BLaER1 (cell line): Measurements from ENCODE around the gene DDX42.
"Not testable (repeated sequence)": the region's sequence is repeated elsewhere in the genome, so short reads cannot be mapped to it uniquely, and the experiment has no call there.

Experiments
- H3K27ac ChIP-seq: shearing (Covaris generic); formaldehyde crosslinking; 2 replicates; pipeline ENCODE4 v1.8.1; 2022
- H3K27me3 ChIP-seq: shearing (Covaris generic); formaldehyde crosslinking; 2 replicates; pipeline ENCODE4 v1.8.1; 2022
- H3K36me3 ChIP-seq: shearing (Covaris generic); formaldehyde crosslinking; 2 replicates; pipeline ENCODE4 v1.8.1; 2022
- H3K4me1 ChIP-seq: shearing (Covaris generic); formaldehyde crosslinking; 2 replicates; pipeline ENCODE4 v1.8.1; 2022
- H3K4me2 ChIP-seq: shearing (Covaris generic); formaldehyde crosslinking; 2 replicates; pipeline ENCODE4 v1.8.1; 2022
- H3K4me3 ChIP-seq: shearing (Covaris generic); formaldehyde crosslinking; 2 replicates; pipeline ENCODE4 v1.8.1; 2022
- H3K9ac ChIP-seq: shearing (Covaris generic); formaldehyde crosslinking; 2 replicates; pipeline ENCODE4 v1.8.1; 2022
- H3K9me3 ChIP-seq: shearing (Covaris generic); formaldehyde crosslinking; 2 replicates; pipeline ENCODE4 v1.8.1; 2022
- H4K20me1 ChIP-seq: shearing (Covaris generic); formaldehyde crosslinking; 2 replicates; pipeline ENCODE4 v1.8.1; 2022
- Cebpa-rat ChIP-seq: shearing (Covaris generic); IDR thresholded peaks from 2 replicates; pipeline ENCODE4 v1.8.1; 2022

Gene DDX42

DNA sequence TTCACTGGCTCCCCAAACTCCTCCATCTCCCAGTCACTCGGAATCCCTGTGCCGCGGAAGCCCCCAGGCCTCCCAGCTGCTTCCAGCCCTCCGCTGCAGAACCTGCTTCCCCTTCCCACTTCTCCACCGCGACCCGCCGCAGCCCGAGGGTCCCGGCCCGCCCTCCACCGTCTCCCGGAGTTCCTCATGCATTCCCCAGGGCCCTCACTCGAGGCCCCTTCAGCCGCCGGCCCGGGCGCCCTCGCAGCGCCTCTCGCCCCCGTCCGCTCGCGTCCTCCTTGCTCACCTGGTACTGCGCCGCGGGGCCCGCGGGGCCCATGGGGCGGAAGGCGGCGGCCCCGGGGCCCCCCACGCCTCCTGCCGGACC, 68.2 kb downstream of the DDX42 start:
- H3K27me3 ChIP-seq = no peaks in the 10 kb centered on the region
- peak overlapping the region; percentile 98 for H3K4me2 ChIP-seq
- H3K4me1 ChIP-seq = peaks cover 64% of the 10 kb centered on the region
- peak overlapping the region; percentile 99 for H3K27ac ChIP-seq
- H3K9ac ChIP-seq = peak overlapping the region; percentile 98
- no peaks in the 10 kb centered on the region for H3K9me3 ChIP-seq
- peaks cover 49% of the 10 kb centered on the region for H4K20me1 ChIP-seq
- H3K36me3 ChIP-seq = peaks cover 13% of the 10 kb centered on the region
- peak overlapping the region; percentile 97 for H3K4me3 ChIP-seq
- no peak for TF ChIP-seq Cebpa-rat

DNA sequence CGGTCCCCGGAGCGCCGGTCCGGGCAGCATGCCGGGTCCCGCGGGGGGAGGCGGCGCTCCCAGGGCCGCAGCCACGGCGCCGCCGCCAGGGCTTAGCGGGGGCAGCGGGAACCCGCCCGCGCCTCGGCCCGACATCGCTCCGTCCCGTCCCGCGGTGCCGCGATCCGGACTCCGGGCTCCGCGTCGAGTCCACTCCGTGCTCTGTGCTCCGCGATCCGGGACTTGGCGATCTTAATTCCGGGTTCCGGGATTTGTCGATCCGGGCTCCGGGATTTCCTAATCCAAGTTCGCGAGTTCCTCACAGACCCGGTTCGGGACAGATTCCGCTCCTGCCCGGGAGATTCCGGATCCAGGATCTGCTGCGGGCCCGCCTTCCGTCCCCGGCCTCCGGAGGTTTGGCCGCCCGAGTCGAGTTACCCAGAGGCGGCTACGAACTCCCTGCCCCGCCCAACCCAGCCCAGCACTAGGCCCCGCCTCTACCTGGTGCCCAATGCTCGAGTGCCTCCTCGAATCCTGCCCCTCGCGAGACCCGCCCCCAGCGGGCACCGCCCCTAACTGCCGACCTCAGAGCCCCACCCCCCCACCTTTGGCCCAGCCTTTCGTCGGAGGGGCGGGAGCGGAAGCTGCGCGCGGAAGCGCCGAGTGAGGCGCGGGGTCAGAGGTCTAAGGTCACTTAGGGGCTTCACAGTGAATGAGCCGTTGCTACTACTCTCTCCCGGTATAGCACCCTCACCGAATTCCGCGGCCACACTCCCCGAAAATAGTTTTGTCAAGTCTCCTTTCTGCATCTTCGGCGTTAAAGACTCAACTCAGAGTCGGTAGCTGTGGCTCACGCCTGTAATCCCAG, 68.8 kb downstream of the DDX42 start, which contains the start of gene SMARCD2:
SMARCD2 (minus strand) TSS at position 146 of the 847 bp plus-strand sequence; CDS start at position 135, 11 bp downstream.
- Histone ChIP-seq H3K4me2 (peak within 1 kb of the TSS; percentile 98), H3K27ac (peak within 1 kb of the TSS; percentile 99), H3K9me3 (peaks cover under 1% of the 10 kb centered on the region), H3K9ac (peak within 1 kb of the TSS; percentile 98), H3K36me3 (peaks cover 7% of the 10 kb centered on the region), H3K4me1 (peaks cover 58% of the 10 kb centered on the region), H3K27me3 (no peaks in the 10 kb centered on the region), H4K20me1 (peaks cover 43% of the 10 kb centered on the region), H3K4me3 (peak within 1 kb of the TSS; percentile 97)
- TF ChIP-seq Cebpa-rat = no peak

DNA sequence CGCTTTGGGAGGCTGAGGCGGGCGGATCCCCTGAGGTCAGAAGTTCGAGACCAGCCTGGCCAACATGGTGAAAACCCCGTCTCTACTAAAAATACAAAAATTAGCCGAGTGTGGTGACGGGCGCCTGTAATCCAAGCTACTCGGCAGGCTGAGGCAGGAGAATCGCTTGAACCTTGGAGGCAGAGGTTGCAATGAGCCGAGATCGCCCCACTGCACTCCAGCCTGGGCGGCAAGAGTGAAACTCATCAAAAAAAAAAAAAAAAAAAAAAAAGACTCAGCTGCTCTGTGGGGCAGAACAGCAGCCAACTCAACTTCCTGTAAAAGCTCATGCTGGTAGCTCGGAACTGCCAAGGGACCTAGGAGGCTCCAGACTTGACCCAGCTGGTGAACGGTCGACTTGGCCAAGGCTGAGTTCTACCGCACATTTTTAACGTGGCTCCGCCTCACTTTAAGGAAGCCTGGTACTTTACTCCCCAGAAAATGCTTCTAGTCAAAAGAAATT, 69.5 kb downstream of the DDX42 start:
- H3K4me1 ChIP-seq = peaks cover 56% of the 10 kb centered on the region
- peak overlapping the region; percentile 99 for H3K27ac ChIP-seq
- H3K27me3 ChIP-seq, H3K36me3 ChIP-seq, H3K9me3 ChIP-seq: not testable (repeated sequence)
- peak overlapping the region; percentile 81 for H3K4me2 ChIP-seq
- peaks cover 36% of the 10 kb centered on the region for H4K20me1 ChIP-seq
- H3K9ac ChIP-seq = peak overlapping the region; percentile 82
- peak overlapping the region; percentile 97 for H3K4me3 ChIP-seq

DNA sequence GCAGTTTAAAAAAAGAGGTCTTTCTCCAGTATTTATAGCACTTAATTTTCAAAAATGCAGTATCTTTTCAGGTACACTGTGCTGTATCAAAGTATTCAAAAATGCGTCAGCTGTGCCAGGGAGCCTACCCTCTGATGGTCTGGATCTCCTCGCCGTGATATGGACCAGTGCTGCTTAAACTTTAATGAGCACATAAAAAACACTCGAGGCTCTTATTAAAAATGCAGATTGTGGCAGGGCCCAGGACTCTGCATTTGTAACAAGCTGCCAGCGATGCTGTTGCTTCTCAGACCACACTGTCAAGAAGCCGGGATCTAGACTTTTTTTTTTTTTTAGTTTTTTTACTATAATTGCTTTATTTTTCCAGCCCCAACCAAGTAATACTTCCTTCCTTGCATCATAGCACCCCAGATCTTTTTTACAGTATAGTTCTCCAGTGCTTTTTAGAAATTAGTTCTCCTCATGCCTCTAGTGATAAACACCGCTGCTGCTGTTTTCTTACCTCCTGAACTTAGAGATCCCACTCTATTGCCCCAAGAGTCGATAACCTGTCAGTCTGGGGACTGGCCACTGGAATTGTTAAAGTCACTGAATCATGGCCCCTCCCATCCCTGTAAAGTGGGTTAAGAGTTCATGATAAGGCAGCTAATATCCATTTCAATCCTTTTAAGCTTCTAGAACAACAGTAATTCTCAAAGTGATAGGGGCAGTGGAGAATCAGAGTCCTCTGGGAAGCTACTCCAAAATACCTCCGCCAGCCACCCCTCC, 70.1 kb downstream of the DDX42 start:
- Histone ChIP-seq H3K4me3 (peak overlapping the region; percentile 97), H3K9ac (peak overlapping the region; percentile 82), H3K4me1 (peaks cover 53% of the 10 kb centered on the region), H3K4me2 (peak overlapping the region; percentile 81), H3K27ac (peak overlapping the region; percentile 99), H3K36me3 (no peaks in the 10 kb centered on the region), H3K27me3 (no peaks in the 10 kb centered on the region), H3K9me3 (peaks cover 14% of the 10 kb centered on the region), H4K20me1 (peaks cover 29% of the 10 kb centered on the region)
- TF ChIP-seq Cebpa-rat = no peak

DNA sequence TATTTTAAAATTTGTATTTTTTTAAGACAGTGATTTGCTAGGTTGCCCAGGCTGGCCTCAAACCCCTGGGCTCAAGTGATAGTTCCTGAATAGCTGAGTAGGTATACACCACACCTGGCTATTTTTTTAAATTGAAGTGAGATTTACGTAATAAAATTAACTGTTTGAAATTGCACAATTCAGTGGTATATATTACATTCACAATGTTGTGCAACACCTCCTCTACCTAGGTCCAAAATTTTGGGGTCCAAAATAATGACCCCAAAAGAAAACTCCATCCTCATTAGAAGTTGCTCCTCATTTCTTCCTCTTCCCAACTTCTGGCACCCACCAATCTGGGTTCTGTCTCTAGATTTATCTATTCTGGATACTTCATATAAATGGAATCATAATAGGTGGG, 71.5 kb downstream of the DDX42 start:
- peaks cover 17% of the 10 kb centered on the region for H3K9me3 ChIP-seq
- no peaks in the 10 kb centered on the region for H3K36me3 ChIP-seq
- peaks cover 16% of the 10 kb centered on the region for H4K20me1 ChIP-seq
- peak; percentile 52; the same call in 1 of the 2 replicates for TF ChIP-seq Cebpa-rat
- peak overlapping the region; percentile 81 for H3K4me2 ChIP-seq
- H3K9ac ChIP-seq = no peak overlapping the region
- no peak overlapping the region for H3K4me3 ChIP-seq
- no peak overlapping the region for H3K27ac ChIP-seq
- peaks cover 48% of the 10 kb centered on the region for H3K4me1 ChIP-seq
- H3K27me3 ChIP-seq = no peaks in the 10 kb centered on the region

DNA sequence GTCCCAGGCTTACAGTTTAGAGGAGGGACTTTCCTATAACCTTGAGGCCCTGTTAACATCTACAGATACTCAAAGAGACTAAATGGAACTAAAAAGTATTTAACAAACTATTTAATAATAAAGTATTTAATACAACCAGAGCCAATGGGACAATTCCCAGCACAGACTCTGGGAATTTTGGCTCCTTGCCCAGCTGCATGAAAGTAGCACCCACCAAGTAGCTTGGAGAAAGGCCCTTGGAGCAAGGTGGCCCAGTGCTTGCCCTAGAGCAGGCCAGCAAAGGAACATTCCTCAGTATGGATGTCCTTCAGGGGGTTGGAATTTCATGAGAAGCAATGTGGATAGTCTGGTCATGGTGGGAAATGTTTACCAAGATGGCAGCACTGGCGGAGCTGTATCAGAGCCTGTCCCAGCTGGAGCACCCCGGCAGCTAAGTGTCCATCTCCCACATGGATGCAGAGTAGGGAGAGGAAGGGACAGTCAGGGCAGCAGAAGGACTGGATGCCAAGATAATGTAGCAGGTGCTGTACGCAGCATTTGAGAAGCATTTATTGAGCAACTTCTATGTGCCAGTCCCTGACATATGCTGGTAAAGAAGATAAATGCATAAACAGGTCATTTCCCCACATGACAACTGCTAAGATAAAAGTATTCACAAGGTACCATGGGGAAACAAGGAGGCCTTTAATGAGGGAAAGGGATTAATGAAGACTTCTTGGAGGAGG, 73.7 kb downstream of the DDX42 start:
- Histone ChIP-seq H3K27me3 (no peaks in the 10 kb centered on the region), H3K4me2 (no peak overlapping the region), H3K27ac (no peak overlapping the region), H4K20me1 (no peaks in the 10 kb centered on the region), H3K9ac (no peak overlapping the region), H3K9me3 (peaks cover 17% of the 10 kb centered on the region), H3K4me3 (no peak overlapping the region), H3K4me1 (peaks cover 39% of the 10 kb centered on the region), H3K36me3 (no peaks in the 10 kb centered on the region)
- TF ChIP-seq Cebpa-rat = no peak

DNA sequence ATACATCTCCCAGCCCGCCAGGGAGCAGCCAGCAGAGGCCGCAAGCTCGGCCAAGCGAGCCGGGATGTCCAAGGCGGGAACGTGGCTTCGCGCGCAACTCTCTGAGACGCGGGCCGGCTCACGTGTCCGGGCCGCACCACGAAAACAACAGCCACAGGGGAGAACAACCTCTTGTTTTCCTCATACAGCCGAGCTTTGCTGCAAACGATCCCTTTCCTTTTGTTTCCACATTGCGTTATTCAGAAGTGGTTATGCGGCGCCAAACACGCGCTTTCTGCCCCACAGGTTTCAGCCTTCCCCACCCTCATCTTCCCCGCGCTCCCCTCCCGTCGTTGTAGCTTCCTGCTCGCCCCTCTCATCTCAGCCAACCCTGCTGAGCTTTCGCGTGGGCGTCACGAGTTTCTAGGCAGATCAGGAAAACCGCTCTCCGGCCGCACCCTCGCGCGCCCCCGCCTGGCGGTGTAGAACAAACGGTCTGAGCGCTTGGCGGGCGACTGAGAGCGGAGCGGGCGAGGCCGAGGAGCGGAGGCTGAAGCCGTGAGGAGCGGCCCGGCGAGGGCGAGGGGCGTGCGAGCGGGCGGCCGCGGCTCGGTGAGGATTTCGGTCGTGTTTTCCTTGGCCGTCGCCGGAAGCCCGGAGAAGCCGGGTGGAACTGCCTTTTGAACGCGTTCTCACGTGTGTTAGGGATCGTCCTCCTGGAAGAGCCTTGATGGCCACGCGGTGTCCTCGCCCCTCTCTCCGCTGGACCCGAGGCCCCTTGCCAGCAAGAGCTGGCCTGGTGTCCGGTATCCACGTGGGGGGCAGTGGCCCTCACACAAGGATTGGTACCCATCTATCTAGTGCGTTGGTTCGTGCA, 75.1 kb downstream of the DDX42 start:
- H3K27ac ChIP-seq = peak overlapping the region; percentile 87
- peak overlapping the region; percentile 33; the same call in 1 of the 2 replicates for H3K4me3 ChIP-seq
- peaks cover 36% of the 10 kb centered on the region for H3K4me1 ChIP-seq
- peak overlapping the region; percentile 51 for H3K4me2 ChIP-seq
- TF ChIP-seq Cebpa-rat = no peak
- H4K20me1 ChIP-seq = no peaks in the 10 kb centered on the region
- H3K9me3 ChIP-seq = peaks cover 17% of the 10 kb centered on the region
- no peaks in the 10 kb centered on the region for H3K27me3 ChIP-seq
- H3K9ac ChIP-seq = peak overlapping the region; percentile 80; the same call in 1 of the 2 replicates
- H3K36me3 ChIP-seq = no peaks in the 10 kb centered on the region

DNA sequence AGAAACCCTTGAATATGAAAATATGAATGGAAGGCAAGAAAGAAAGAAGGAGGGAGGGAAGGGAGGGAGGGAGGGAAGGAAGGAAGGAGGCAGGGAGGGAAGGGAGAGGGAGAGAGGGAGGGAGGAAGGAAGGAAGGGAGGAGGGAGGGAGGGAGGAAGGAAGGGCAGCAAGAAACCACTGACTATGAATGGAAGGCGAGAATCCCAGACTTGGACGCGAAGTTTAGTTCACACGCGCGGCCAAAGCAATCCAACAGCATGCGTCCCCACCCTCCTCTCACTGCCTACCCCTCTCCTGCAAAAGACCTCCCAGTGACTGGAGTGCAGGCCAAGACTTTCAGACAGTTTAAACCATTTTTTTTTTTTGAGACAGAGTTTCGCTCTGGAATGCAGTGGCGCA, 76.4 kb downstream of the DDX42 start:
- no peaks in the 10 kb centered on the region for H3K36me3 ChIP-seq
- no peak overlapping the region for H3K4me3 ChIP-seq
- H3K4me2 ChIP-seq = no peak overlapping the region
- H3K4me1 ChIP-seq = peaks cover 23% of the 10 kb centered on the region
- no peak overlapping the region for H3K9ac ChIP-seq
- no peak overlapping the region for H3K27ac ChIP-seq
- TF ChIP-seq Cebpa-rat = no peak
- H3K27me3 ChIP-seq = no peaks in the 10 kb centered on the region
- H3K9me3 ChIP-seq = peaks cover 17% of the 10 kb centered on the region
- no peaks in the 10 kb centered on the region for H4K20me1 ChIP-seq

DNA sequence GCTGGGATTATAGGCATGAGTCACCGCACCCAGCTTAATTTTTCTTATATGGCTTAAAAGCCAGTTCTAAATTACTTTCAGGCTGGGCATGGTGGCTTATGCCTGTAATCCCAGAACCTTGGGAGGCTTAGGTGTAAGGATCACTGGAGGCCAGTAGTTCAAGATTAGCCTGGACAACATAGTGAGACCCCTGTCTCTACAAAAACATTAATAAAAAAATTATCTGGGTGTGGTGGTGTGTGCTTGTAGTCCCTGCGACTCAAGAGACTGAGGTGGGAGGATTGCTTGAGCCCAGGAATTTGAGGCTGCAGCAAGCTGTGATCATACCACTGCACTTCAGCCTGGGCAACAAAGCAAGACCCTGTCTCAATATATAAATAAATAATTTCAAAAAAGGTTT, 79.3 kb downstream of the DDX42 start:
- H3K4me1 ChIP-seq = 0 out of 2 replicates have a peak, but pooled peaks cover 14% of the 10 kb centered on the region
- TF ChIP-seq Cebpa-rat = no peak

More for the DNA sequence above, 79.3 kb downstream of the DDX42 start:
- no peaks in the 10 kb centered on the region for H4K20me1 ChIP-seq
- no peaks in the 10 kb centered on the region for H3K27me3 ChIP-seq
- H3K27ac ChIP-seq = no peak overlapping the region
- no peak overlapping the region for H3K9ac ChIP-seq
- H3K4me3 ChIP-seq = no peak overlapping the region
- peaks cover 11% of the 10 kb centered on the region for H3K9me3 ChIP-seq
- H3K36me3 ChIP-seq = no peaks in the 10 kb centered on the region
- no peak overlapping the region for H3K4me2 ChIP-seq
